Measurements from ENCODE around the gene DISC1.
"Not testable (repeated sequence)": the region's sequence is repeated elsewhere in the genome, so short reads cannot be mapped to it uniquely, and the experiment has no call there.

DISC1 gene

GRCh38 chr1:231636922-231637321 is 10.3 kb downstream of the DISC1 start:
- DNase-seq: not testable (repeated sequence)

DNA sequence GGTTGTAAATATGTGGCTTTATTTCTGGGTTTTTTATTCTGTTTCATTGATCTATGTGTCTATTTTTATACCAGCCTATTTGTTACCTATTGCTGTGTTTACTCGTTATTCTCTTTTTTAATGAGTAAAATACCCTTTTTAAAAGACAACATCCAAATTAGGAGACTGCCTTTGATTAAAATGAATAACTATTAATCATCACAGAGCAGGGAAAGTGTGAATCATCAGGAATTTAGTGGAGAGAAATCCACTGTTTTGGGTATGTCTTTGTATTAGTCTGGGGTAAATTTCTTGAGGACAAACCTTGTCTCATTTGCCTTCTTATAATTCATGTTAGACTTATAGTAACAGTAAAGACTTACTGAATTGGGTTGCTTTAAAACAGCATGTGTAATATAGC is 12.1 kb downstream of the DISC1 start:
- no peak for DNase-seq

- peak; percentile 33 for DNase-seq
Observed at GRCh38 chr1:231639819-231640218, 13.2 kb downstream of the DISC1 start.

GRCh38 chr1:231641444-231641843 is 14.9 kb downstream of the DISC1 start:
- not testable (repeated sequence) for DNase-seq

DNA sequence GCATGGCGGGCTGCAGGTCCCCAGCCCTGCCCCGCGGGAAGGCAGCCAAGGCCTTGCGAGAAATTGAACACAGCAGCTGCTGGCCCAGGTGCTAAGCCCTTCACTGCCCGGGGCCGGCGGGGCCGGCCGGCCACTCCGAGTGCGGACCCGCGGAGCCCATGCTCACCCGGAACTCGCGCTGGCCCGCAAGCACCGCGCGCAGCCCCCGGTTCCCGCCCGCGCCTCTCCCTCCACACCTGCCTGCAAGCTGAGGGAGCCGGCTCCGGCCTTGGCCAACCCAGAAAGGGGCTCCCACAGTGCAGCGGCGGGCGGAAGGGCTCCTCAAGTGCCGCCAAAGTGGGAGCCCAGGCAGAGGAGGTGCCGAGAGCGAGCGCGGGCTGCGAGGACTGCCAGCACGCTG is 15.5 kb downstream of the DISC1 start:
- DNase-seq: not testable (repeated sequence)

DNA sequence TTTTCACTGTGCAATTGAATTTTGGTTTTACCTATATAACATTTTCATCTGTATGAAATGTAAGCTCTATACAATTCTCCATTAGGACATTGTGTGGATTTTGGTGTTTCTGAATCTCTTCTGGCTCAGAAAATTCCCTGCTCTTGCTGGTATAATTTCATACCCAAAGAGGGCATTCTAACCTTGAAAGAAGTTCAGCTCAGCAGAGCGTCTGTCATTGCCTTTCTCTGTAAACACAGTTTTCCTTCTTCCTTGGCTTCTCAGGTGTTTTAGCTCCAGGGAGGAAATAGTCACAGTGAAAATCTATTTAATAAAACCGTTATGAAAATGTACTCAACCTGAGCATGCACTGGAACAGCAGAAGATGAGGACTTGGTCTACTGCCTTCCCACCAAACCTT is 16.0 kb downstream of the DISC1 start:
- DNase-seq: no peak

DNA sequence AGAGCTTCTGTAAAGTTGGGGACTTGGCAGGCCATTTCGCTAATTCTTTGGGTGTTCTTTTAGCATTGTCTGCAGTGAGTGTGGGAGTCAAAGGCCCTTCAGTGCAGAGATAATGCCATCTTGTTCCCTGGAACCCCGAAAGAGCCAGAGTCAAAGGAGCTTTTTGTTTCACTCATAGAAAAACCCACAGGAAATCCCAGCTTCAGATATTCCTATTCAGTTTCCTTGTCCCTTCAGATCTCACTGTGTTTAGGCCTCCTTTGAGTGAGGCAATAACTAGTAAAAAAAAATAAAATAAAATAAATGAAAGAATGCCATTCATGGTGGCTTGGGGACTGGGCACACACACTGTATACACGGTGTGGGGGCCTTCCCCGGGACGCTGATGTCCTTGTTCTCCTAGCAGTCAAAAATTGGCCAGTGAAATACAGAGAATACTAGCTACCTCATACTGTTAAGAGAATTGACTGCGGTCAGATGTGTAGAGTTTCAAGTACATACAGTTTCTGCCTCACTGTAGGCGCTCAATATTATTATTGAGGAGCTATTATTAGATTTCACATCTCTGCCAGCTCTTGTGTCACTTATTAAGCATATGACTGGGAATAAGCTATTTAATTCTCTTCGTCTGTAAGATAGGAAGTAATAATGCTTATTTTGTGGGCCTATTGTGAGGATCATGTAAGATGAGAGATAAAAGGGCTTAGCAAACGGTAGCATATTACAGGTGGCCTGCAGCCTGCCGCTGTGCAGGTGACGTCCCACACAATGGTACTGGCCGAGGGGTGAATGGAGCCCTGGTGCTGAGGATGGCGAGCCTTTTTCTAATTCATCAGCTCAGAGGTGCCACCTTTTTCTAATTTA is 16.7 kb downstream of the DISC1 start:
- no peak for DNase-seq

DNA sequence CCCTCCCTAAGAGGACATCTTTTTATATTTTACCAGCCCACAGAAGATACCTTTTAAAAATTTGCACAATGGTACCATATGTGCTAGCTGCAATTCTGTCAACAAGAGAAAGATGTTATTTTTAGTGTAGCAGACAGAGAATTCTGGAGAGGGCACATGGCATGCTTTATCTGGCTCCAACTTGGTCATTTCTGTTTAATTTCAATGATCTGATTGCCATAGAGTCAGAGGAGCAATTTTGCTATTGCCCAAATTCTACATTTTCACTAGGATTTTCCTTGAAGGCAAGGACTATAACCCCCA is 17.3 kb downstream of the DISC1 start:
- no peak for DNase-seq

DNA sequence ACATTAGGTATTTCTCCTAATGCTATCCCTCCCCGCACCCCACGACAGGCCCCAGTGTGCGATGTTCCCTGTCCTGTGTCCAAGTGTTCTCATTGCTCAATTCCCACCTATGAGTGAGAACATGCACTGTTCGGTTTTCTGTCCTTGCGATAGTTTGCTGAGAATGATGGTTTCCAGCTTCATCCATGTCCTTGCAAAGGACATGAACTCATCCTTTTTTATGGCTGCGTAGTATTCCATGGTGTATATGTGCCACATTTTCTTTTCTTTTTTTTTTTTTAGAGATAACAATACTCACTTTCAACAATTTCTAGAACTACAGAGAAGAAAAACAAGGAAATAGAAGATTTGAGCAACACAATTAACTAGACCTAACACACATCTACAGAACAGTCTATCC is 19.0 kb downstream of the DISC1 start:
- DNase-seq: not testable (repeated sequence)

DNA sequence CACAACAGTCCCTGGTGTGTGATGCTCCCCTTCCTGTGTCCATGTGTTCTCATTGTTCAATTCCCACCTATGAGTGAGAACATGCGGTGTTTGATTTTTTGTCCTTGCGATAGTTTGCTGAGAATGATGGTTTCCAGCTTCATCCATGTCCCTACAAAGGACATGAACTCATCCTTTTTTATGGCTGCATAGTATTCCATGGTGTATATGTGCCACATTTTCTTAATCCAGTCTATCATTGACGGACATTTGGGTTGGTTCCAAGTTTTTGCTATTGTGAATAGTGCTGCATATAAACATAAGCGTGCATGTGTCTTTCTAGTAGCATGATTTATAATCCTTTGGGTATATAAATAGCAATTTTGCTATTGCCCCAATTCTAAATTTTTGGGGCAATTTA is 19.6 kb downstream of the DISC1 start:
- not testable (repeated sequence) for DNase-seq

DNA sequence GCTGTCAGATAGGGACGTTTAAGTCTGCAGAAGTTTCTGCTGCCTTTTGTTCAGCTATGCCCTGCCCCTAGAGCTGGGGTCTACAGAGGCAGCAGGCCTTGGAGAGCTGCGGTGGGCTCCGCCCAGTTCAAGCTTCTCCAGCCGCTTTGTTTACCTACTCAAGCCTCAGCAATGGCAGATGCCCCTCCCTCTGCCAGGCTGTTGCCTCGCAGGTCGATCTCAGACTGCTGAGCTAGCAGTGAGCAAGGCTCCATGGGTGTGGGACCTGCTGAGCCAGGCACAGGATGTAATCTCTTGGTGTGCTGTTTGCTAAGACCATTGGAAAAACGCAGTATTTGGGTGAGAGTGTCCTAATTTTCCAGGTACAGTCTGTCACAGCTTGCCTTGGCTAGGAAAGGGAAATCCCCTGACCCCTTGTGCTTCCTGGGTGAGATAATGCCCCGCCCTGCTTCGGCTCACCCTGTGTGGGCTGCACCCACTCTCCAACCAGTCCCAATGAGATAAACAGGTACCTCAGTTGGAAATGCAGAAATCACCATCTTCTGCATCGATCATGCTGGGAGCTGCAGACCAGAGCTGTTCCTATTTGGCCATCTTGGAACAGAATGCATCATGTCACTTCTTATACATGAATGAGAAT is 25.2 kb downstream of the DISC1 start:
- not testable (repeated sequence) for DNase-seq

- no peak for DNase-seq
Observed at GRCh38 chr1:231653632-231654031, 27.0 kb downstream of the DISC1 start.

- no peak for DNase-seq
Observed at GRCh38 chr1:231656741-231657140, 30.2 kb downstream of the DISC1 start.

DNA sequence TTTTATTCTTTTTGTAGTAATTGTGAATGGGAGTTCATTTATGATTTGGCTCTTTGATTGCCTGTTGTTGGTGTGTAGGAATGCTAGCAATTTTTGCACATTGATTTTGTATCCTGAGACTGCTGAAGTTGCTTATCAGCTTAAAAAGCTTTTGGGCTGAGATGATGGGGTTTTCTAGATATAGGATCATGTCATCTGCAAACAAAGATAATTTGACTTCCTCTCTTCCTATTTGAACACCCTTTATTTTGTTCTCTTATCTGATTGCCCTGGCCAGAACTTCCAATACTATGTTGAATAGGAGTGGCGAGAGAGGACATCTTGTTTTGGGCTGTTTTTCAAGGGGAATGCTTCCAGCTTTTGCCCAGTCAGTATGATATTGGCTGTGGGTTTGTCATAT is 31.6 kb downstream of the DISC1 start:
- not testable (repeated sequence) for DNase-seq

GRCh38 chr1:231660198-231660597 is 33.6 kb downstream of the DISC1 start:
- DNase-seq: no peak

- no peak for DNase-seq
Observed at GRCh38 chr1:231663211-231663792, 36.7 kb downstream of the DISC1 start.

DNA sequence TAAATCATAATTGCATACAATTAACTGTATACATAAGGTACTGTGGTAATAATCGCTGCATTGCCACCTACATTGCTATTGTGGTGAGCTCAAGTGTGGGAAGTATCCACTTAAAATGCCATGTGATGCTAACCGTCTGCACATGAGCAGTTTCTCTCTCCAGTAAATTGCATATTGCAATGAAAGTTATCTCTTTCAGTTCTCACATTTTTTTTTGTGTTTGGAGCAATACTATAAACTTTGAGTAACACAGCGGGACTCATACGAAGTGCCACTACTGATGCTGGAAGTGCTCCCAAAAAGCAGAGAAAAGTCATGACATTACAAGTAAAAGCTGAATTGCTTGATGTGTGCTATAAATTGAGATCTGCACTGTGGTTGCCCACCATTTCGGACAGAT is 38.5 kb downstream of the DISC1 start:
- no peak for DNase-seq

DNA sequence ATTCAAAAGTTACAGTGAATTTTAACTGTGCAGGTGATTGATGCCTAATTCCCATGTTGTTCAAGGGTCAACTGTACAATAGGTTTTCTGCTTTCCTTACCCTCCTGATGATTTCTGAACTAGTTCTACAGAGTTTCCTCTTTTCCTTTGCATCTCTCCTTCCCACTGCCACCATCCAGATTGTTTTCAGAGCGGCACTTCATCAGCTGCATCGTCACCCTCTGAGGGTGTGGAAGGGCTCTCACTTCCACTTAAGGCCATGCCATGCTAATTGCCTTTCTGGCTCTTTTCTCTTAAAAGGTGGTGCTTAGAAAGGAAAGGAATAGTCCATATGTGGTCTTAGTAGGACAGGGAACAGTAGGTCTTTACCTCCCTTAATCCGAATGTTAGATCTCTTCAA is 39.1 kb downstream of the DISC1 start:
- no peak for DNase-seq

DNA sequence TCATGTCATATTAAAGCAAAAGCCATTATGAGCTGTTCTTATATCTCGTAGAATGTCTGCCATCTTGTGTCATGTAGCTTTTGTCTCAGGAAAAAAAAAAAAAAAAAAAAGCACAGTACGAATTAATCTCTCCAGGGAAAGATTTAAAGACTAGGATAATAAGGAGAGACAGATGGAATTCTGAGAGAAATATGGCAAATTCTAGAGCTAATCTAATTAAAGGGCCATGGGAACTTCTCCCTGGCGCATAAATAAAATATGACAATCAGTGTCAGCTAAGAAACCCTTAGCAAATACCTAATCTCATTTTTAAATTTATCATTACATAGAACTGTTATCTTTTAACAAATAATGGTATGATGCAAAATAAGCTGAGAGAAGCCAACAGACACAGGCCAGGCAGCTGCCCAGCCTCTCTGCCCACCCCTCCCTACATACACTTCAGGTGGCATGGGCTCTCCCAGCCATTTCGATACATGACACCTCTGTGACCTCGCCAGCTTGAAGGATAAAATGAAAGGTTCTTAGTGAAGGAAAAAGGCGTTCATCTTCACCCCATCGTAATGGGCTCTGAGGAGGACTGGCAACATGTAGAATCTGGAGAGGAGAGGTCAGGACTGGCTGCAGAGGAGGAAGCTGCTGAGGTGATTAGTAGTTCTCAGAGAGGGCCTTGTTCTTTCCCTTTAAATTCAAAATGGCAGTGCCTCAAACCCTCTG is 39.8 kb downstream of the DISC1 start:
- no peak for DNase-seq

DNA sequence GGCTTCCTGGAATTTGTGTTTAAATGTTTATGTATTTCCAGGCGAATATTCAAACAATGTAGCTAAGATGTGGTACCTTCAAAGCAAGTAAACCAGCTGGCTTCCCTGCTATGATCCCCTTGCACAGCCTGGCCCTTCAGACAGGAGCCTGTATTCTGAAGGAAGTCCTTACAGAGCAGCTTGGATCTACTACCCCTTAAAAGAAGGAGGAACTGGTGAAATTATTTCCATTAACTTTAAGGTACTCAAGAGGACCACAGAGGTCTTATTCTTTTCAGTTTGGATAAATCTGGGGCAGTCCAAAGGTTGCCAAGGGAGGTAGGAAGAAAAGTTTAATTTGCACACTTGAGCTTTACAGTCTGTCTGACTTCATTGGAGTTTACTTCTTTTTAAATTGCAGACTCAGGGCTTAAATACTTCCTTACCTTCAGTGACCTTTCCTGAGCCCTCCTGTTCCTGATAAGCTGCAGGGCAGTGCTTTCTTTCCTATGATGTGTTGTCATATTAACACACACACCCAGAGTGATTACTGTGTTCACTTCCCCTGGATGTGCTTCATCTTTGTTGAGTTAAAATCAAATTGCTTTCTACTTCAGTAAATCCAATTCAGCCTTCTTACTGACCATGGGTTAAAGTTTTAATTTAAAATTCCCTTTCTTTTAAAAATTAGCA is 40.5 kb downstream of the DISC1 start:
- DNase-seq: no peak

DNA sequence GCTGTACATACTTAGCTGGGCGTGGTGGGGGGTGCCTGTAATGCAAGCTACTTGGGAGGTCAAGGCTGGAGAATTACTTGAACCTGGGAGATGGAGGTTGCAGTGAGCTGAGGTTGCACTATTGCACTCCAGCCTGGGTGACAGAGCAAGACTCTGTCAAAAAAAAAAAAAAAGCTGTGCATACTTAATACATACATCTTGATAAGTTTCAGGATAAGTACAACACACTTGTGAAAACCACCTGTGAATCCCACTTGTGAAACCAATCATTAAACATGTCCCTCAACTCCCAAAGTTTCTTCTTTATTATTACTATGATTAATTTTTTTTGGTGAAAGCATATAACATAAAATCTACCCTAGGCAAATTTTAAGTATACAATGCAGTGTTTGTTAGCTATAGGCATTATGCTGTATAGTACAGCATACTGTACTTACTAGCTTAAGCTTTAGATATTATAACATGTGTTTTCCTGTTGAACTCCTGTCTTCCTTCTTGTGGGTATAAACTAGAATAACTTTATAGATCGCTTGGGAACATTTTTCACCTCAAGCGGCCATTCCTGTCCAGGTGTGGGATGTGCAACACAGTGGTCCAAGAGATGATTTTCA is 41.4 kb downstream of the DISC1 start:
- DNase-seq: no peak

DNA sequence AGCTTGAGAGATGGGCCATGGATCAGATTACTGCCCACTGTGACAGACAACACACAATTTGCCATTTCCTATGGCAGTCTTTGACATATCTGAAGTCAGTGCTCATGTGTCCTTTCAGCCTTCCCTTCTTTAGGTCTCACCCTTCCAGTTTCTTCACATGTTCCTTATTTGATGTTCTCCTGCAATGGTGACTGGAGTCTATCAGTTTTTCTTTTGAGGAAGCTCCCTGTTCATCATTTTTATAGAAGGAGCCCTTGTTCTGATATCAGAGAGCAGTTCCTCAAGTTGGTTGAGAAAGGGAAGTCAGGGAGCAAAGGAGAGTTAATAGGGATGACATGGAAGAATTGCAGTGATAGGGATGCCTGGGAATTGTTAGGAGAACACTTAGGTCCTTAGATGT is 42.2 kb downstream of the DISC1 start:
- DNase-seq: no peak

Measured in fibroblast of skin of abdomen (primary cell).